HEK293 (cell line): Measurements from ENCODE around the gene PLEKHA7.

Experiments used
- CTCF ChIA-PET: fragments of 350-600 bp; formaldehyde crosslinking; extraction: SDS; loops from one replicate; lab custom pipeline; 2021; ENCODE audit warnings: antibody characterized with exemption; lab: Yijun Ruan, JAX
- POLR2A ChIA-PET: fragments of 300-600 bp; formaldehyde crosslinking; extraction: SDS; loops from one replicate; lab custom pipeline; 2020; ENCODE audit warnings: antibody characterized with exemption, inconsistent platforms; lab: Yijun Ruan, JAX
- H3K27ac ChIP-seq: fragments of 200-500 bp; sonication (Bioruptor generic); 2 replicates; pipeline ENCODE4 v1.5.1; 2014; ENCODE audit warnings: low read depth, low read length, control low read depth, inconsistent platforms; ENCODE audit errors: extremely low read depth
- H3K36me3 ChIP-seq, 2 experiments: fragments of 200-500 bp in 1 of 2; sonication (Bioruptor generic) in 1 of 2; 1 replicate in 1 of 2; 2 replicates in 1 of 2; pipeline ENCODE4 v1.5.1; 2014 to 2017; ENCODE audit warnings: inconsistent platforms in 2 of 2, low read length in 2 of 2; ENCODE audit not compliant: control insufficient read depth in 2 of 2, insufficient read depth in 1 of 2
- H3K4me1 ChIP-seq: fragments of 200-500 bp; sonication (Bioruptor generic); 2 replicates; pipeline ENCODE4 v1.5.1; 2014; ENCODE audit warnings: mild to moderate bottlenecking, low read length, inconsistent platforms; ENCODE audit not compliant: control insufficient read depth, insufficient read depth
- H3K4me3 ChIP-seq: 2 replicates; pipeline ENCODE4 v1.5.1; 2011; ENCODE audit warnings: low read depth, mild to moderate bottlenecking, control low read depth, low read length, moderate library complexity
- H3K9me3 ChIP-seq: fragments of 200-500 bp; sonication (Bioruptor generic); 2 replicates; pipeline ENCODE4 v1.5.1; 2014; ENCODE audit warnings: low read depth, low read length, inconsistent platforms; ENCODE audit not compliant: control insufficient read depth, insufficient read depth
- EGR2 ChIP-seq: fragments of 450-650 bp; formaldehyde crosslinking; IDR thresholded peaks from 2 replicates; pipeline ENCODE4 v1.5.1; 2016; ENCODE audit warnings: low read depth, missing biosample characterization, missing genetic modification characterization
- GLIS1 ChIP-seq: fragments of 450-650 bp; formaldehyde crosslinking; IDR thresholded peaks from 2 replicates; pipeline ENCODE4 v1.5.1; 2016; ENCODE audit warnings: missing biosample characterization, missing genetic modification characterization
- GLIS2 ChIP-seq: fragments of 450-650 bp; formaldehyde crosslinking; IDR thresholded peaks from 2 replicates; pipeline ENCODE4 v1.5.1; 2016; ENCODE audit warnings: missing biosample characterization, missing genetic modification characterization
- HOXD13 ChIP-seq: sonication (generic); formaldehyde crosslinking; IDR thresholded peaks from 2 replicates; pipeline ENCODE4 v1.8.0; 2022; ENCODE audit warnings: missing genetic modification reagents, borderline replicate concordance
- KLF1 ChIP-seq: fragments of 450-650 bp; formaldehyde crosslinking; IDR thresholded peaks from 2 replicates; pipeline ENCODE4 v1.5.1; 2016; ENCODE audit warnings: missing biosample characterization, missing genetic modification characterization
- KLF10 ChIP-seq: fragments of 450-650 bp; IDR thresholded peaks from 2 replicates; pipeline ENCODE4 v1.5.1; 2018; ENCODE audit warnings: missing biosample characterization, mild to moderate bottlenecking, missing genetic modification characterization
- KLF8 ChIP-seq: fragments of 450-650 bp; formaldehyde crosslinking; IDR thresholded peaks from 2 replicates; pipeline ENCODE4 v1.5.1; 2016; ENCODE audit warnings: missing biosample characterization, missing genetic modification characterization
- KLF9 ChIP-seq: fragments of 450-650 bp; formaldehyde crosslinking; IDR thresholded peaks from 2 replicates; pipeline ENCODE4 v1.5.1; 2016; ENCODE audit warnings: missing biosample characterization, missing genetic modification characterization, low read depth
- PBX3 ChIP-seq: sonication (generic); formaldehyde crosslinking; IDR thresholded peaks from 2 replicates; pipeline ENCODE4 v1.8.1; 2022; ENCODE audit warnings: mild to moderate bottlenecking, moderate library complexity, missing genetic modification reagents
- RBAK ChIP-seq: fragments of 450-650 bp; formaldehyde crosslinking; IDR thresholded peaks from 2 replicates; pipeline ENCODE4 v1.5.1; 2016; ENCODE audit warnings: missing biosample characterization, missing genetic modification characterization
- SCRT2 ChIP-seq: fragments of 450-650 bp; formaldehyde crosslinking; IDR thresholded peaks from 2 replicates; pipeline ENCODE4 v1.5.1; 2016; ENCODE audit warnings: missing biosample characterization, missing genetic modification characterization
- SP2 ChIP-seq: fragments of 450-650 bp; formaldehyde crosslinking; IDR thresholded peaks from 2 replicates; pipeline ENCODE4 v1.5.1; 2016; ENCODE audit warnings: missing biosample characterization, missing genetic modification characterization
- SP3 ChIP-seq: fragments of 450-650 bp; formaldehyde crosslinking; IDR thresholded peaks from 2 replicates; pipeline ENCODE4 v1.5.1; 2016; ENCODE audit warnings: missing biosample characterization, missing genetic modification characterization
- SP7 ChIP-seq: fragments of 450-650 bp; formaldehyde crosslinking; IDR thresholded peaks from 2 replicates; pipeline ENCODE4 v1.5.1; 2016; ENCODE audit warnings: missing biosample characterization, missing genetic modification characterization
- ZBTB48 ChIP-seq: fragments of 450-650 bp; formaldehyde crosslinking; IDR thresholded peaks from 2 replicates; pipeline ENCODE4 v1.5.1; 2016; ENCODE audit warnings: missing biosample characterization, missing genetic modification characterization
- ZBTB49 ChIP-seq: fragments of 450-650 bp; formaldehyde crosslinking; IDR thresholded peaks from 2 replicates; pipeline ENCODE4 v1.5.1; 2016; ENCODE audit warnings: missing biosample characterization, missing genetic modification characterization, low read depth
- ZBTB6 ChIP-seq: fragments of 450-650 bp; formaldehyde crosslinking; IDR thresholded peaks from 2 replicates; pipeline ENCODE4 v1.5.1; 2017; ENCODE audit warnings: missing biosample characterization, missing genetic modification characterization
- ZBTB7A ChIP-seq: fragments of 450-650 bp; formaldehyde crosslinking; IDR thresholded peaks from 2 replicates; pipeline ENCODE4 v1.5.1; 2016; ENCODE audit warnings: low read depth, missing biosample characterization, missing genetic modification characterization
- ZBTB8A ChIP-seq: fragments of 450-650 bp; formaldehyde crosslinking; IDR thresholded peaks from 2 replicates; pipeline ENCODE4 v1.5.1; 2016; ENCODE audit warnings: missing biosample characterization, missing genetic modification characterization
- ZEB2 ChIP-seq: fragments of 450-650 bp; formaldehyde crosslinking; IDR thresholded peaks from 2 replicates; pipeline ENCODE4 v1.5.1; 2016; ENCODE audit warnings: missing biosample characterization, missing genetic modification characterization
- ZFHX2 ChIP-seq: fragments of 450-650 bp; formaldehyde crosslinking; conservative IDR thresholded peaks from 2 replicates; pipeline ENCODE4 v1.5.1; 2016; ENCODE audit warnings: missing biosample characterization, missing genetic modification characterization
- ZFP69B ChIP-seq: fragments of 450-650 bp; formaldehyde crosslinking; IDR thresholded peaks from 2 replicates; pipeline ENCODE4 v1.5.1; 2016; ENCODE audit warnings: missing biosample characterization, missing genetic modification characterization
- ZIC2 ChIP-seq: fragments of 450-650 bp; formaldehyde crosslinking; IDR thresholded peaks from 2 replicates; pipeline ENCODE4 v1.5.1; 2016; ENCODE audit warnings: missing biosample characterization, missing genetic modification characterization
- ZNF140 ChIP-seq: fragments of 450-650 bp; formaldehyde crosslinking; IDR thresholded peaks from 2 replicates; pipeline ENCODE4 v1.5.1; 2016; ENCODE audit warnings: missing biosample characterization, missing genetic modification characterization
- ZNF184 ChIP-seq: fragments of 450-650 bp; IDR thresholded peaks from 2 replicates; pipeline ENCODE4 v1.5.1; 2018; ENCODE audit warnings: missing biosample characterization, mild to moderate bottlenecking, missing genetic modification characterization
- ZNF292 ChIP-seq: fragments of 450-650 bp; formaldehyde crosslinking; IDR thresholded peaks from 2 replicates; pipeline ENCODE4 v1.5.1; 2016; ENCODE audit warnings: low read depth, missing biosample characterization, missing genetic modification characterization, borderline replicate concordance
- ZNF335 ChIP-seq: fragments of 450-650 bp; formaldehyde crosslinking; conservative IDR thresholded peaks from 2 replicates; pipeline ENCODE4 v1.5.1; 2016; ENCODE audit warnings: missing biosample characterization, missing genetic modification characterization
- ZNF37A ChIP-seq: fragments of 450-650 bp; IDR thresholded peaks from 2 replicates; pipeline ENCODE4 v1.5.1; 2018; ENCODE audit warnings: missing biosample characterization, missing genetic modification characterization
- ZNF48 ChIP-seq: fragments of 450-650 bp; formaldehyde crosslinking; IDR thresholded peaks from 2 replicates; pipeline ENCODE4 v1.5.1; 2016; ENCODE audit warnings: missing biosample characterization, missing genetic modification characterization
- ZNF600 ChIP-seq: fragments of 450-650 bp; formaldehyde crosslinking; IDR thresholded peaks from 2 replicates; pipeline ENCODE4 v1.5.1; 2016; ENCODE audit warnings: missing biosample characterization, missing genetic modification characterization
- ZNF843 ChIP-seq: fragments of 450-650 bp; formaldehyde crosslinking; IDR thresholded peaks from 2 replicates; pipeline ENCODE4 v1.5.1; 2016; ENCODE audit warnings: missing biosample characterization, missing genetic modification characterization

Gene PLEKHA7

GRCh38 chr11:16925561-16926065 lies 88.6 kb downstream of the PLEKHA7 start (continued):
- TF ChIP-seq GLIS1 (tag by site-specific recombination) (peak; percentile 68), SP2 (peak; percentile 25; the same call in 1 of the 2 replicates), ZNF37A (tag by site-specific recombination) (no peak), PBX3 (peak; percentile 67; the same call in 1 of the 2 replicates), SP3 (tag by site-specific recombination) (peak; percentile 53), ZNF184 (no peak), KLF9 (peak; percentile 76), ZFHX2 (tag by site-specific recombination) (peak; percentile 82), ZIC2 (tag by site-specific recombination) (peak; percentile 44; the same call in 1 of the 2 replicates), ZEB2 (0 out of 2 replicates have a peak, but pooled peaks have one; percentile 38), ZBTB49 (tag by site-specific recombination) (no peak), ZNF600 (peak; percentile 86), SCRT2 (tag by site-specific recombination) (0 out of 2 replicates have a peak, but pooled peaks have one; percentile 33), KLF10 (tag by site-specific recombination) (no peak), KLF8 (tag by site-specific recombination) (peak; percentile 55; the same call in 1 of the 2 replicates)

- no peaks in the 10 kb centered on the region for H3K36me3 ChIP-seq
- H3K4me1 ChIP-seq = peaks cover 15% of the 10 kb centered on the region
- H3K9me3 ChIP-seq = no peaks in the 10 kb centered on the region
- H3K4me3 ChIP-seq = peak overlapping the region; percentile 64
- peak overlapping the region; percentile 24; the same call in 1 of the 2 replicates for H3K27ac ChIP-seq
- ChIA-PET CTCF (interaction anchor here (1.0 kb wide), 1 partner anchor 104 kb away, joined by 4 read pairs; no protein-coding TSS in a partner anchor), POLR2A (interaction anchor here (1.1 to 1.4 kb wide), 2 partner anchors 151 to 153 kb away, joined by 3 to 6 read pairs; partner anchors contain the start of gene RPS13)
- TF ChIP-seq PBX3 = 0 out of 2 replicates have a peak, but pooled peaks have one; percentile 30
- no peak for TF ChIP-seq RBAK (tag by site-specific recombination)
- TF ChIP-seq ZNF48 (tag by site-specific recombination) = no peak
- TF ChIP-seq SP7 (tag by site-specific recombination) = 0 out of 2 replicates have a peak, but pooled peaks have one; percentile 37
- no peak for TF ChIP-seq ZBTB6 (tag by site-specific recombination)
- TF ChIP-seq ZNF335 (tag by site-specific recombination) = peak; percentile 70
- peak; percentile 64 for TF ChIP-seq ZFHX2 (tag by site-specific recombination)
- TF ChIP-seq GLIS2 (tag by site-specific recombination) = peak; percentile 60; the same call in 1 of the 2 replicates
- TF ChIP-seq SP3 (tag by site-specific recombination) = no peak
- TF ChIP-seq ZNF292 (tag by site-specific recombination) = no peak
- peak; percentile 86 for TF ChIP-seq ZBTB48 (tag by site-specific recombination)
- peak; percentile 88 for TF ChIP-seq KLF10 (tag by site-specific recombination)
- TF ChIP-seq ZNF843 (tag by site-specific recombination) = no peak
- TF ChIP-seq HOXD13 (CRISPR knock-in tag) = no peak; the same call in 1 of the 2 replicates
- no peak for TF ChIP-seq ZNF140 (tag by site-specific recombination)
- TF ChIP-seq ZBTB7A = no peak
- TF ChIP-seq ZBTB8A (tag by site-specific recombination) = peak; percentile 75
- TF ChIP-seq EGR2 (tag by site-specific recombination) = peak; percentile 46; the same call in 1 of the 2 replicates
- TF ChIP-seq GLIS1 (tag by site-specific recombination) = peak; percentile 86
- no peak for TF ChIP-seq ZFP69B (tag by site-specific recombination)
- TF ChIP-seq KLF1 (tag by site-specific recombination) = peak; percentile 39; the same call in 1 of the 2 replicates
These were observed 89.2 kb downstream of the PLEKHA7 start for GRCh38 chr11:16924826-16925560.
